HPDE6-E6E7 (cell line): ENCODE results near the gene PRKCZ.

ENCODE experiments used
- DNase-seq: peaks from one replicate; pipeline ENCODE4 v3.0.0; 2011; ENCODE audit warnings: missing footprints; ENCODE audit errors: extremely low spot score

The PRKCZ gene

DNA sequence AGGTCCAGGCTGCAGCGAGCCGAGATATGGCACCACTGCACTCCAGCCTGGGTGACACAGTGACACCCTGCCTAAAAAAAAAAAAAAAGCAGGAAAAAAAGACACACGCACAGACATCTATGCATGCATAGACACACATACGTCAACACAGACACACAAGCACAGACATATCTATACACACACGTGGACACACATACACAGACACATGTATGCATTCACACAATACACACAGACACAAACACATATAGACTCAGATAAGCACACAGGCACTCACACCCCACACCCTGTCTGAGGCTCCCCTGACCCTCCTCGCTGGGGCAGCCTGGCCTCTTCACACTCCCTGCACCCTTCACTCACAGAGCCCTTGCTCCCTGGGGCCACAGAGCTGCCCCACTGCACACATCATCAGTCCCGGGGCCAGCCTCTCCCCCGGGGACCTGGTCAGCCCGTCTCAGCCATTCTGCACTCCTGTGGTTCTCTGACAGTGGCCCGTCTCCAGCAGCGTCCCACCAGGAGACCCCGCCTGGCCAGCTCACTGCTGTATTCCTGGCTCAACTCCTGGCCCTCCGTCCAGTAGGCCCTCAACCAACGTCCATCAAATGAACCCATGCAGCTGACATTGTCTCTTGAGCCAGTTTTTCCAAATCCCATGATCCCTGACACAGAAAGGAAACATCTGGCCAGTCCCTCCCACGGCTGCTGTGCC lies 4.6 kb upstream of the PRKCZ start:
- DNase-seq: no peak

DNA sequence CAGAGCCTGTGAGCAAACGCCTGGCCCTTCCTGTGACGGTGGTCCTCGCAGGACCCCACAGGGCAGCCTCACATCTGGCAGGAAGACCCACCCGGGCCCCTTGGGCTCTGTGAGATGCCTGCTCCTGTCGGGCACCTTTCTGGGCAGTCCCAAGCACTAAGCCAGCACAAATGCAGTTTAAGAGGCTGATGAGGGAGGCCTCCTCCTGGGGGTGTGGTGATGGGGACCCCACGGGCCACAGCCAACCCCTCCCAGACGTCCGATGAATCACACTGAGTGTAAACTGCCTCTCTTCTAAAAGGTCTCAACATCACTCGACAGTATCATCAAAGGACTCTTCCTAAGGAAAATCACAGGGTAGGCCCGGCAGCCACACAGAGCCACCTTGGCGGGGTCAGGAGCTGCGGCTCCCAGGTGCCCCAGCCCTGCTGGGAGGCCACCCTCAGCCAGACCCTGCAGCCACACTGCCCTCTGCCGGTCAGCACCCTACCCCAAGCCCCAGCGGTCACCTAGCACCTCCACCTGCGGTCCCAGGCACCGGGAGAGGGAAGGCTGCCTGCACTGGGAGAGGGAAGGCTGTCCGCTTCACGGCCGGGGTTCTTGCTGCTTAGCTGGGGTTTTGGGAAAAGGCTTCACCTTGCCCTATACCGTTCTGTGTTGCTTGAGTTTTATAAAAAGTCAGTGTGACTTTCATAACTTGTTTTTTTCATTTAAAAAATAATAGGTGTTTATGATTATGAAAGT lies 3.9 kb upstream of the PRKCZ start:
- DNase-seq: peak; percentile 63

DNA sequence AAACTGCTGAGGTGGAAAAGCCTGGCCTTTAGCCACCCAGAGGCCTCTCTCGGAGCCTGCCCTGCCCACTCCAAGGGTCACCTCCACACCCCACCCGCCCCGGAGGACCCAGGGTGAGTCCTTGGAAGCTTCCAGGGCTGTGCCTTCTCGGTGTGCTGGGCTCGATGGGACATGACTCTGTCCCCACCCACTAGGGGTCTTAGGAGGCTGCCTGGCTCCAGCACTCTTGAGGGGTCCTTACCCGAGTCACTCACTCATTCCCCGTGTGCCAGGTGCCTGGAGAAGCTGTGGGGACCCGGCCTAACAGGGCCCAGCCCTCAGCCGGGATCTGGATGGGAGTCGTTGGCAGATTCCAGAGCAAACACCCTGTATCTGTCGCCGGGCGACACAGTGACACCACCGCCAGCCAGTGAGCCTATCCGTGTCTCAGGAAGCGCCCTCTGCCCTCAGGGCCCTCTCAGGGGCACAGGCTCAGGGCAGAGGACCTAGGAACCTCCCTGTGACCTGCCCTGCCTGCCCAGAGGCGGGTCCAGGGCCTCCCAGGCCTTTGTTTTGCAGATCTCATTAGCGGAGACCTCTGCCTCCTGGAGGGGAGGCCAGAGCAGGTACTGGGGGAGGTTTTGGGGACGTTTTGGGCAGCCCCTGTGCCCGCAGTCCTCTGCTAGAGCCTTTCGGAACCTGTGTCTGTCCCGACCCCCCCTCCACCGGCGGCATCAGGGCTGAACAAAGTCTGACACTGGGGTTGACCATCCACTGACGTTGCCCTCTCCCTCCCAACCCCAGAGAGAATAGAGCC lies 3.1 kb upstream of the PRKCZ start:
- DNase-seq: no peak

DNA sequence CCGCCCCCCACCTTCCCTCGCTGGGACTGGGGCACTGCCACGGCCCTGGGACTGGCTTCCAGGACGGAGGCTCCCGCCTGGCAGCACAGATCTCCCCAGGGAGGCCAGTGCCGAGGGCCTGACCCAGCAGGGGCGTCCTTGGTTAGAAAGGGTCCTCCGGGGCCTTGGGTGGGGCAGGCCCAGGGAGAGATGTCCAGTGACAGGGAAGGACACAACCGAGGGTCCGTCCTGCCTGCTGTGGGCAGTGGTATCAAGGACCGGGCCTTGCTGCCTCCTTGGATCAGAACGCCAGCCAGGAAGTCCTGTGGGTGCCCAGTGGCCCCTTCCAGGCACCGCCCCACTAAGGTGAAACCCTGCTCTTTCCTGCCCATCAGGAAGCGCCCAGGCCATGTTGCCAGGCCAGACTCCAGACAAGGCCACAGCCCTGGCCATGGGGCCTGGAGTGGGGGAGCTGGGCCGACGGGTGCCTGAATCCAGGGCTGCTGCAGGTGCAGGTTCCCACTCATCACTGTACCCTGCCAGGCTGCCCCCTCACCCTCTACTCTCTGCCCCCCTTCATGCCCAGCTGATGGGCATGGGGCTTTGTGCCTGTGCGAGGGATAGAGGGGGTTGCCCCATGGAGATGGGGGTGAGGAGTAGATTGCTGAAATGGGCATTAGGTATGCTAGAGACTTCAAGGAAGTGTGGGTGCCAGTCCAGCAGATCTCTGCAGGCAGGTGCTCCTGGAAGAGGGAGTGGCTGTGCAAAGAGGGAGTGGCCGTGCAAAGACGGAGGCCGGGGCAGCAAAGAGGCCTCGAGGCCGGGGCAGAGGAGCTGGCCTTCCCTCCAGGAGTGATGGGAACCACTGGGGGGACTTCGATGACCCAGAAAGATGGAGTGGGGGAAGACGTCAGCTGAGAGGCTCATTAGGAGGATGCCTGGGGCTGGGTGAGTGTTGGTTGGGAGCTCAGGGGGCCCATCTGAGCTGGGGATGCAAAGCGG lies 2.2 kb upstream of the PRKCZ start:
- no peak for DNase-seq

DNA sequence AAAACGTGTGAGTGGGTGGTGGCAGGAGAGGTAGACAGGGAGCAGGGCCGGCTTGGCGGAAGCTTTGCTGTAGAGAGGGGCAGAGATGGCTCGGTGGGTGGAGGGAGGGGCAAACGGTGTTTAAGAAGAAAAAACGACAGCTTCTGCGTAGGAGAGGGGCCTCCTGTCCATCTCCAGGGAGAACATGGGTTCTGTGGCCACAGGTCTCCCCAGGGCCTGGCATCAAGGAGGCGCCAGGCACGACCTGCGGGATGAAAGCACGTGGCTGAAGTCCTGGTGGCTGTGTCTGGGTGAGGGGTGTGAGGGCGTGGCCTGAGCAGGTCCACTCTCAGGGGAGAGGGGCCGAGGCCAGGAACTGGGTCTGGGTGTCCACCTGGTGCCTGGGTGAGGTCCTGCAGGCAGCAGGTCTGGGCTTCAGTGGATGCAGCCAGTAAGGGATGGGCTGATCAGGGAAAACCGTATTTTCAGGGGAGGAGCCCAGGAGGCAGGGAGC lies 940 bp upstream of the PRKCZ start:
- DNase-seq: peak; percentile 69

DNA sequence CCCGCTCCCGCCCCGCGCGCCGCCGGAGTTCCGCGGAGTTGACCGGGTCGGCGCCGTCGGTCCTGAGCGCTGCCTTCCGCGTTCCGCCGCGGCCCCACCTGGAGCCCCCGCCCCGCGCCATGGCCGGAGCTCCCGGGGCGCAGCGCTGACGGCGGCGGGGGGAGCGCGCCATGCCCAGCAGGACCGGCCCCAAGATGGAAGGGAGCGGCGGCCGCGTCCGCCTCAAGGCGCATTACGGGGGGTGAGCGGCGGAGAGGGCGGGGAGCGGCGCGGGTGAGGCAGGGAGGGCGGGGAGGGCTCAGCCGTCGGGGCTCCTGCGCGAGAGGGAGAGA lies 216 bp downstream of the PRKCZ start:
- DNase-seq: peak; percentile 49

DNA sequence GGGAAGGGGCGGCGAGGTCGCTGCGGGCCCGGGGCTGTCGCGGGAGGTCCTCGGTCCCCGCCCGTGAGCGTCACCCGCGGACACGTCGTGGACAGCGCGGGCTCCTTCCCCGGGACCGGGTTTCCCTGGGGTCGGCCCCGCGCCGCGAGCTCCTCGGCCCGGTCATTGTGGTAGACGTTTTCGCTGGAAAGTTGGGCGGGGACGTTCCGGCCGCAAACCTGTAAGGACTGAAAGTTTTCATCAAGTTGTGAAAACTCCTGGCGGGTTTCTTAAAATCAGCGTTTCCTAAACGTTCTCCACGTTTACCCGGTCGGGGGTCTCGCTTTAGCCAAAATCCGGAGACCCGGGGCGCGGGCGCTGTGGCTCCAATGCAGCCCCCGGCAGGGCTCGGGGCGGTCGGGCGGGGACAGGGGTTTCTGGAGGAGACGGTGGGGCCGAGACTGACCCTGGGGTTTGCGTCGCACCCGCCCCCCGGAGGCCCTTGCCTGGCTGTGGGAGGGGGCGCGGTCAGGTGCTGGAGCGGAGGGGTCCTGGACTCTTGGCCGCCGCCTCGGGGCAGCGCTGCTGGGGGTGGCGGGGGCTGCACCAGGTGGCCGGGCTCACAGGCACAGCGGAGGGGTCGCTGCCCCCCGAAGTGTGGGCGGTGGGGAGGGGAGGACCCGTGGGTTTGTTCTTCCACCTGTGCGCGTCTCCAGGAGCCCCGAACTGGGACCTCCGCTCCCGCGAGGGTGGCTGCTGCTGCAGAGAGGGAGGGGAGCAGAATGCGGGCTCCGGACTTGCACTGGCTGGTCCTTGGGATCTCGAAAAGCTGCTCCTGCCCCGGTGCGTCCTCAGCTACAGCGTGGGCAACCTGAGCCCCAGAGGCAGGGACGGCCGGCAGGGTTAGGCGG lies 827 bp downstream of the PRKCZ start:
- DNase-seq: no peak

DNA sequence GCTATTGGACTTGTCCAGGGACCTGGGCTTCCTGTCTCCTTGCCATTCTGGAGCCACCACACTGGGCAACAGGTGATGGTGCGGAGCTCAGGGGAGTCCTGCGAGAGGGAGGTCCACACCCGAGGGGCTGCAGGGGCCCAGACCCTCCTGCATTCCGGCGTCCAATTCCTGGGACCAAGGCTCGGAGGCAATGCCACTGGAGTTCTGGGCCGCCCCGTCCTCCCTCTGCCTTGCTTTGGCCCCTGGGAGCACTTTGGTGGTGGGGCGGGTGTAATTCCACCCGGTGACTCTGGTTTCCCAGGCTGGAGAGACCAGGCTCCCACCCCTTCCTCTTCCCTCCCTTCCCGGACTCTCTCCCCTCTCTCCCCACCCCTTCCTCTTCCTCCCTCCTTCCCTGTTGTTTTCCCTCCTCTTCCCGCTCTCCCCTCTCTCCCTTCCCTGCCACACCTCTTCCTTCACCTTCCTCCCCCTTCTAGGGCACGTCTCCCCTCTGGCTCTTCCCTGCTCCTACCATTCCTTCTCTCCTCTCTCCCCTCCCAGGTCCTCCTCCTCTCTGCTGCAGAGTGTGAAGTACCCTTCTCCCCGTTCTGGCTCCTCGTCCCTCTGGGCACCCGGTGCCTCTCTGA lies 2.0 kb downstream of the PRKCZ start:
- no peak for DNase-seq

DNA sequence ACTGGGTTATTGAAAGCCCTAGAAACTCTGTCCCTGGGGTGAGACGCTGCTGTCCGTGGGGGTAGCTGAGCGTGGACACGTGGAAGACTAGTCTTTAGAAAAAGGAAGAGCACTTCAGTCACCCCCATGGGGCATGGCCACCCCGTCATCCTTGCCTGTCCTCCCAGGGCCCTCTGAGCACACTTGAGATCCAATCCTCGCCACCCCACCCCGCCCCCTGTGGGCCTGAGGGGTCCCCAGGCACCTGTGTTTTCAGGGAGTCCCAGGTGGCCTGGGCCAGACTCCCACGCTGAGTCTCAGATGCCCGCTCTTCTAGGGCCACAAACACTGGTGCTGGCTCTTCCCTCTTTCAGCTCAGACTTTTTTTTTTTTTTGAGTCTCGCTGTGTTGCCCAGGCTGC lies 2.5 kb downstream of the PRKCZ start:
- no peak for DNase-seq

DNA sequence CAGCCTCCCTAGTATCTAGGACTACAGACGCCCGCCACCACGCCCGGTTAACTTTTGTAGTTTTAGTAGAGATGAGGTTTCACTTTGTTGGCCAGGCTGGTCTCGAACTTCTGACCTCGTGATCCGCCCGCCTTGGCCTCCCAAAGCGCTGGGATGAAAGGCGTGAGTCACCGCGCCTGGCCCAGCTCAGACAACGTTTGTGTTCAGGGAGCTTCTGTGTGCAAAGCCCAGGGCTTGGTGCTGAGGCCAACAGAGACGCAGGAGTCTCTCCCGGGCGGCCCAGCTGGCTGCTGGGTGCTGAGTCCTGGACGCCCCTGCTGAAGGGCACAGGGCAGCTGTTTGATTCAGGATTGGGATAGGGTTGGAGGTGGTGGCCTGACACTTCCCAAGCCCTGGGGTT lies 3.0 kb downstream of the PRKCZ start:
- DNase-seq: no peak

DNA sequence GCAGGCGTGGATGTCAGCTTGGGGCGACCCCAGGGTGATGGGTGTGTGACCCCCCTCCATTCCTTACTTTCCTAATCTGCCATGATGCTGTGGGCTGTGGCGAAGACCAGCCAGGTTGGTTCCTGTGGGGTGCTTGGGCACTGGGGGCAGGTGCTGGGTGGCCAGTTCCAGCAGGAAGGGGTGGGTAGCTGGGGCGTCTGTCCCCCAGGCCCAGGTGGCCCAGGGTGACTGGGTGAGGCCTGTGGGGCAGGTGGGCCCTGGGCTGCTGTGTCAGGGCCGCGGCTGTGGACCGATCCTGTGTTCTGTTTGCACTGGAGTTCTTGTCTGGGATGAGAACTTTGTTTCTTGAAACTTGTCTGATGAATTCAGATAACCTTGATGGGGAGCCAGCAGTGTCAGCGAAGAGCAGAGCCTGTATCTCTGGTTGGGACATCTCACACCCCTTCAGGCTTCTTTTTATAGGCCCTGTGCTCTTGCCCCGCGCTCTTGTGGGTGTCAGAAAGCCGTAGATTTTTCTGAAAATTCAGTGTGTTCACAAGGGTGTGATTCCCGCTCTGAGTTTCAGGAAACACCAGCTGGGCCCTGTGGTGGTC lies 3.7 kb downstream of the PRKCZ start:
- no peak for DNase-seq

DNA sequence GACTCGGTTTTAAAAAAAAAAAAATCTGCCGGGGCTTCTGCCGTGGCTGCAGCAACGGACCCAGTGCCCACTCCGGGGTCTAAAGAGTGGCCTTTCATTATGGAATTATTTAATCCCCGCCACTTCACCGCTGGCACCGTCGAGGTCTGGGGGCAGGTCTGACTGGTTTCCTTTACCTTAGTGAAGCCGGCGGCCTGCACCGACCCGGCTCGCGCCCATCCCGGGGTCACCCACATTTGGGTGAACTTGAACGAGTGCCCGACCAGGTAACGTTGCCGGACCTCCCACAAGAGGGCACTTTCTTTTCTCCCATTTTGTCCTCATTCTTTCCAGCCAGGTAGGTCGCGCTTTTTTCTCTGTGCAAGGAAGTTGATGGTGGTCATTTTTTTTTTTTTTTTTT lies 4.3 kb downstream of the PRKCZ start:
- no peak for DNase-seq

DNA sequence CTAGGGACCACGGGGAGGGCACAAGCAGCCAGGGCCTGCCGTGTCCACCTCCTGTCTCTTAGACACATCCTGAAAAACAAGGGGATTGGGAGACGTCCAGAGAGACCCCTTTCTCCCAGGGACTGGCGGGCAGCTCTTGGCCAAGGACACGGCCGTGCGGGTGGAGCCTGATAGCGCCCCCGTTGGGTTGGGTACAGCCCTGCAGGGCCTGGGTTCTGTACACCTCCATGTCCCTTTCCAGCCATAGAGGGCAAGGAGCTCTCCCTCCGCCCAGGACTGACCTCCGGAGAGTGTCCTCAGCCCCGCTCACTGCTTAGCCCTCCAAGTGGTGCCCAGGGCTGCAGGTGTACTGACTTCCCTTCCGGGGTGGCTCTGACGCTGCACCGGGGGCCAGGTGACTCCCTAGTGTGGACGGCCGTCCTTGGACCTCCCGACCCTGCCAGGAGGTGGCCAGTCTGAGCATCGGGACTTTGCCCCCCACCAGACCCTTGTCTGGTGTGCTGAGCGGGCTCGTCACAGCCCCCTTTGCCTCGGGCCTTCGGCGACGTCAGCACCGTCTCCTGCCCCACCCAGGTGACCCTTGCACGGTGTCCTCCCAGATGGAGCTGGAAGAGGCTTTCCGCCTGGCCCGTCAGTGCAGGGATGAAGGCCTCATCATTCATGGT lies 5.8 kb downstream of the PRKCZ start:
- no peak for DNase-seq

DNA sequence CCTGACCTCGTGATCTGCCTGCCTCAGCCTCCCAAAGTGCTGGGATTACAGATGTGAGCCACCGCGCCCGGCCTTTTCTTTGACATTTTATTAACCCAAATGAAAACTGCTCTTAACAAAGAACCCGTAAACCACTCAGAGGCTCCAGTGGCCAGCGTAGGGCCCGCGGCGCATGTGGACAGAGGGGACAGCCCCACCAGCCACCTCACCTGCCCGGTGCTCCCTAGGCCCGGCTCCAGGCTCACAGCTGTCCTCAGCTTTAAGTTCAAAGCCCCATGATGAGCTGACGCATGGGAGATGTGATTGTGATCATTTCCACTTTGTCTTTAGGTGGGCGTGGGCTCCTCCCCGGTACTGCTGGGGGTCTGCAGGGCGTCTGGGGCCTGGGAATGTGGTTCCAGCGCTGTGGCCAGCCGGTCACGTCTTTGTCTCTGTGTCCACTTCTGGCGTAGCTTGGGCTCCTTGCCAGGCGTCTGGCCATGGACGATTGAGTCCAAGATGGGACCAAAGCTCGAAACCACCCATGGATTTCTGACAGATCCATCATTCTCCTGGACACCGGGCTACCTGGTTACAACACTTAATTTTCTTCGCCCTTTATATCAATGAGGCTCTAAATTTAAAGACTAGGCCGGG lies 6.9 kb downstream of the PRKCZ start:
- DNase-seq: no peak

DNA sequence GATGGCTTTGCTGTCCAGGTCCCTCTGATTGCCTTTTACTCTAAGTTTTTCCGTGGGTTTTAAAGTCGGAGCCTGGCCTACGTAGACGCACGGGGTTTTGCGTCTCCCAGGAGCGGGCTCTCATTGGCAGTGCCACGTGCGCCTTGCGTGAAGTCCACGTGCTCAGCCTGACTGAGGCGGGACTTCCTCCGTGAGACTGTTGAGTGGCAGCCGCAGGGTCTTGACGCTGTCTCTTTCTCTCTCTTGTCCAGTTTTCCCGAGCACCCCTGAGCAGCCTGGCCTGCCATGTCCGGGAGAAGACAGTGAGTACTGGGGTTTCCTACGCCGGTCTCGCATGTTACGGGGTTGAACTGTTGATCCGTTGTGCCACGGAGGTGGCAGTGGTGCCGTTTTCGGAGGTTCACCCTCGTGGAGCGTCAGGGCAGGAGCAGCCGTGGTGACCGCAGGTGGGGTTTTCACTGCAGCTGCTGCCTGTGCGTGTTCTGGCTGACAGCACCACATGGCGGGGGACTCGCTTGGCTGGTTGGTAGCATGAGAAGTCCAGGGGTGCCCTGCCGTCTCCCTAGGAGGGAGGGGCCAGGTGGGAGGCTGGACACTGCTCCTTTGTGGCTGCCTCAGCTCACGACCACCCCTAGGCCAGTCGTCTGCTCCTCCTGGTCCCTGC lies 9.2 kb downstream of the PRKCZ start:
- DNase-seq: no peak

DNA sequence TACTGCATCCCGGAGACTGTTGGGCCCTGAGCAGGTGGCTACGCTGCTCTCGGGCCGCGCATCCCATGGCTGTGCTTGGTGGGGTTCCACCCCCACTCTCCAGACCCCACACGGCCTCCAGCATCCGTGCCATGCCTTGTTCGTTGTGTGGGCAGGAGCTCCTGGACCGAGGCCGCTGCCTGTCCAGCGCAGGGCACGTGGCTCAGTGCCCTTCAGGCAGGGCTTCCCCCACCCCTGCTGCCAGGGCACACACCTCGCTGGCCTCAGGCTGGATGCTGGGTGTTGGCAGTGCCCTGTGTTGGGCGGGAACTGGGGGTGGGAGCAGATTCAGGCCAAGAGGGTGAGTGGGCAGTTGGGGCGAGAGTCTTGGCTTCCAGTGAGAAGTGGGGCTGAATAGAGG lies 9.9 kb downstream of the PRKCZ start:
- no peak for DNase-seq

DNA sequence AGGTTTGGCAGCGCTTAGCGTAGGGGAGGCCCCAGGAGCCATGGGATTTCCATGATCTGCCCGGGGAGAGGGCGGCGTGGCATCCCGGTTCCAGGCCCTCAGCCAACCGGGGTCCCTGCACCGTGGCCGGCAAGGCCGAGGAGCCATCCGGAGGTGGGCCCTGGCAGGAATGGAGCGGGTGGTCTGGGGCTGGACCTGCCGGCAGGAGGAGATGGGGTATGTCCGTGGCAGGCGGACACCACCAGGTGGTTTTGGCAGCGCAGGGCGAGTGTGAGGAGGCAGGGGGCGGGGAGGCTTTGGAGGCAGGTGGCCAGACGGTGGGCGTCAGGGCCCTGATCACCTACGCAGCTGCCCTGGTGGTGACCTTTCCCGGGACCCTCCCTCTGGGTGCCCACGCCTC lies 10.3 kb downstream of the PRKCZ start:
- DNase-seq: no peak
